SK-N-SH (cell line): ENCODE measurements around the gene SLC6A17. TPM values are rescaled to one million over a fixed set of nuclear protein-coding genes. Genes with fewer than 3 reads are reported as not detected.

Experiments
- CTCF ChIA-PET: fragments of 300-600, 350-600 bp; formaldehyde crosslinking; extraction: SDS; loops from one replicate; lab custom pipeline; 2021; lab: Yijun Ruan, JAX
- POLR2A ChIA-PET: fragments of 350-600 bp; sonication (Branson Sonifier 250); formaldehyde crosslinking; extraction: SDS; loops from one replicate; lab custom pipeline; 2020; ENCODE audit warnings: antibody characterized with exemption, inconsistent platforms; lab: Yijun Ruan, JAX
- DNase-seq: peaks from one replicate; pipeline ENCODE4 v3.0.0; 2012
- H2AFZ ChIP-seq: fragments of 200-600 bp; sonication (generic); 2 replicates; pipeline ENCODE4 v1.8.1; 2016; ENCODE audit warnings: antibody characterized with exemption, mild to moderate bottlenecking, low read depth
- H3F3A ChIP-seq: fragments of 200-600 bp; sonication (generic); replicated peaks from 2 replicates; pipeline ENCODE3; 2016; ENCODE audit warnings: antibody characterized with exemption, mild to moderate bottlenecking; ENCODE audit not compliant: insufficient read depth
- H3K27ac ChIP-seq, 2 experiments: fragments of 200-500 bp in 1 of 2; fragments of 200-600 bp in 1 of 2; sonication (Bioruptor generic) in 1 of 2; sonication (generic), shearing (Covaris generic) in 1 of 2; 2 replicates each; pipeline versions ENCODE4 v1.5.1 to v1.6.1; 2014 to 2016; ENCODE audit warnings: low read depth in 2 of 2, inconsistent platforms in 1 of 2, low read length in 1 of 2, mild to moderate bottlenecking in 1 of 2, mixed read lengths in 1 of 2
- H3K27me3 ChIP-seq: fragments of 200-600 bp; sonication (generic), shearing (Covaris generic); 2 replicates; pipeline ENCODE4 v1.6.1; 2016; ENCODE audit warnings: mixed run types; ENCODE audit not compliant: insufficient read depth
- H3K36me3 ChIP-seq, 2 experiments: fragments of 200-500 bp in 1 of 2; fragments of 200-600 bp in 1 of 2; sonication (Bioruptor generic) in 1 of 2; sonication (generic) in 1 of 2; replicated peaks in 1 of 2; 2 replicates each; pipeline versions ENCODE3 to v1.5.1; 2014 to 2016; ENCODE audit warnings: low read length in 1 of 2, mild to moderate bottlenecking in 1 of 2; ENCODE audit not compliant: insufficient read depth in 2 of 2, control insufficient read depth in 1 of 2
- H3K4me1 ChIP-seq, 2 experiments: fragments of 200-500 bp in 1 of 2; fragments of 200-600 bp in 1 of 2; sonication (Bioruptor generic) in 1 of 2; sonication (generic), shearing (Covaris generic) in 1 of 2; 2 replicates each; pipeline versions ENCODE4 v1.5.1 to v1.6.1; 2014 to 2016; ENCODE audit warnings: low read depth in 1 of 2, low read length in 1 of 2, mixed run types in 1 of 2; ENCODE audit not compliant: insufficient read depth in 2 of 2, control insufficient read depth in 1 of 2
- H3K4me2 ChIP-seq: fragments of 200-600 bp; sonication (generic), shearing (Covaris generic); 2 replicates; pipeline ENCODE4 v1.6.1; 2017; ENCODE audit warnings: mixed run types
- H3K4me3 ChIP-seq, 2 experiments: fragments of 200-500 bp in 1 of 2; fragments of 200-600 bp in 1 of 2; sonication (Bioruptor generic) in 1 of 2; sonication (generic), shearing (Covaris generic) in 1 of 2; 2 replicates each; pipeline versions ENCODE4 v1.5.1 to v1.8.1; 2014 to 2016; ENCODE audit warnings: low read depth in 2 of 2, inconsistent platforms in 1 of 2, low read length in 1 of 2, mild to moderate bottlenecking in 1 of 2, mixed read lengths in 1 of 2, moderate library complexity in 1 of 2
- H3K79me2 ChIP-seq: fragments of 200-600 bp; sonication (generic); 2 replicates; pipeline ENCODE4 v1.8.1; 2017; ENCODE audit warnings: mild to moderate bottlenecking; ENCODE audit not compliant: insufficient read depth
- H3K9ac ChIP-seq: fragments of 200-600 bp; sonication (generic); 2 replicates; pipeline ENCODE4 v1.6.1; 2017; ENCODE audit warnings: mixed run types
- H3K9me2 ChIP-seq: fragments of 200-600 bp; sonication (generic); 2 replicates; pipeline ENCODE4 v1.6.1; 2017; ENCODE audit warnings: mixed run types
- H3K9me3 ChIP-seq: fragments of 200-600 bp; sonication (generic); 2 replicates; pipeline ENCODE4 v1.6.1; 2017; ENCODE audit warnings: mixed run types, mild to moderate bottlenecking, moderate library complexity
- H4K20me1 ChIP-seq: fragments of 200-600 bp; sonication (generic); 2 replicates; pipeline ENCODE4 v1.6.1; 2017; ENCODE audit warnings: mild to moderate bottlenecking, mixed run types; ENCODE audit not compliant: insufficient read depth
- FOSL2 ChIP-seq: IDR thresholded peaks from 2 replicates; pipeline ENCODE4 v1.4.0; 2012; ENCODE audit warnings: low read depth, mild to moderate bottlenecking, moderate library complexity, borderline replicate concordance
- FOXM1 ChIP-seq: IDR thresholded peaks from 2 replicates; pipeline ENCODE4 v1.4.0; 2012; ENCODE audit warnings: low read depth, mild to moderate bottlenecking
- GABPA ChIP-seq: IDR thresholded peaks from 2 replicates; pipeline ENCODE4 v1.4.0; 2012; ENCODE audit warnings: low read depth, mild to moderate bottlenecking
- MEF2A ChIP-seq: IDR thresholded peaks from 2 replicates; pipeline ENCODE4 v1.4.0; 2012; ENCODE audit warnings: low read depth, borderline replicate concordance
- NFIC ChIP-seq: IDR thresholded peaks from 2 replicates; pipeline ENCODE4 v1.4.0; 2012; ENCODE audit warnings: borderline replicate concordance
- NRF1 ChIP-seq: IDR thresholded peaks from 2 replicates; pipeline ENCODE4 v1.6.1; 2012; ENCODE audit warnings: low read depth, mild to moderate bottlenecking, low read length
- REST ChIP-seq: IDR thresholded peaks from 2 replicates; pipeline ENCODE4 v1.6.1; 2012; ENCODE audit warnings: mild to moderate bottlenecking, low read depth, low read length, moderate library complexity
- YY1 ChIP-seq: IDR thresholded peaks from 2 replicates; pipeline ENCODE4 v1.4.0; 2012; ENCODE audit warnings: low read depth, mild to moderate bottlenecking
- WGBS: methylation state at CpG from one replicate; pipeline ENCODE4 v1.1.6; 2017; ENCODE audit warnings: low lambda C conversion rate; 5-methylcytosine and 5-hydroxymethylcytosine counted together
- polyA plus RNA-seq, 3 experiments: library from polyadenylated mRNA; depleted of rRNA; stranded (reverse); fragments of >200 nt; gene quantifications; 2 replicates each; pipeline ENCODE4 v1.2.3, GENCODE V29; 2012
- TF ChIP-seq, protein P1 (sequence below): fragments of 150-350 bp; IDR thresholded peaks from 2 replicates; pipeline ENCODE4 v1.6.1; 2016; ENCODE audit warnings: mild to moderate bottlenecking, low read depth, low read length
- TF ChIP-seq, protein P2 (sequence below): fragments of 200-600 bp; sonication (generic); IDR thresholded peaks from 2 replicates; pipeline ENCODE4 v1.6.1; 2017; ENCODE audit warnings: antibody characterized with exemption, mild to moderate bottlenecking, moderate library complexity
- TF ChIP-seq, protein P3 (sequence below): IDR thresholded peaks from 2 replicates; pipeline ENCODE4 v1.4.0; 2012; ENCODE audit warnings: low read depth, borderline replicate concordance

The SLC6A17 gene
- polyA plus RNA-seq, 1 of the 3 experiments (the other 2 are of a cell fraction), result 0.67 TPM

- TF ChIP-seq REST, result no peak
- TF ChIP-seq, protein P1, sequence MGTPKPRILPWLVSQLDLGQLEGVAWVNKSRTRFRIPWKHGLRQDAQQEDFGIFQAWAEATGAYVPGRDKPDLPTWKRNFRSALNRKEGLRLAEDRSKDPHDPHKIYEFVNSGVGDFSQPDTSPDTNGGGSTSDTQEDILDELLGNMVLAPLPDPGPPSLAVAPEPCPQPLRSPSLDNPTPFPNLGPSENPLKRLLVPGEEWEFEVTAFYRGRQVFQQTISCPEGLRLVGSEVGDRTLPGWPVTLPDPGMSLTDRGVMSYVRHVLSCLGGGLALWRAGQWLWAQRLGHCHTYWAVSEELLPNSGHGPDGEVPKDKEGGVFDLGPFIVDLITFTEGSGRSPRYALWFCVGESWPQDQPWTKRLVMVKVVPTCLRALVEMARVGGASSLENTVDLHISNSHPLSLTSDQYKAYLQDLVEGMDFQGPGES, result no peak
- no peak for TF ChIP-seq FOXM1
- TF ChIP-seq, protein P2, sequence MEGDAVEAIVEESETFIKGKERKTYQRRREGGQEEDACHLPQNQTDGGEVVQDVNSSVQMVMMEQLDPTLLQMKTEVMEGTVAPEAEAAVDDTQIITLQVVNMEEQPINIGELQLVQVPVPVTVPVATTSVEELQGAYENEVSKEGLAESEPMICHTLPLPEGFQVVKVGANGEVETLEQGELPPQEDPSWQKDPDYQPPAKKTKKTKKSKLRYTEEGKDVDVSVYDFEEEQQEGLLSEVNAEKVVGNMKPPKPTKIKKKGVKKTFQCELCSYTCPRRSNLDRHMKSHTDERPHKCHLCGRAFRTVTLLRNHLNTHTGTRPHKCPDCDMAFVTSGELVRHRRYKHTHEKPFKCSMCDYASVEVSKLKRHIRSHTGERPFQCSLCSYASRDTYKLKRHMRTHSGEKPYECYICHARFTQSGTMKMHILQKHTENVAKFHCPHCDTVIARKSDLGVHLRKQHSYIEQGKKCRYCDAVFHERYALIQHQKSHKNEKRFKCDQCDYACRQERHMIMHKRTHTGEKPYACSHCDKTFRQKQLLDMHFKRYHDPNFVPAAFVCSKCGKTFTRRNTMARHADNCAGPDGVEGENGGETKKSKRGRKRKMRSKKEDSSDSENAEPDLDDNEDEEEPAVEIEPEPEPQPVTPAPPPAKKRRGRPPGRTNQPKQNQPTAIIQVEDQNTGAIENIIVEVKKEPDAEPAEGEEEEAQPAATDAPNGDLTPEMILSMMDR, result no peak
- no peak for TF ChIP-seq FOSL2
- TF ChIP-seq GABPA, result no peak
- no peaks in the 10 kb centered on the region for H4K20me1 ChIP-seq
- H3K27ac ChIP-seq, result no peak overlapping the region
- no peaks in the 10 kb centered on the region for H3K9me3 ChIP-seq
- no peak for DNase-seq
- no peak overlapping the region for H3K9ac ChIP-seq
- no peaks in the 10 kb centered on the region for H3K36me3 ChIP-seq
- no peak overlapping the region for H3K4me3 ChIP-seq
- ChIA-PET CTCF (interaction anchor here (0.8 to 4.4 kb wide), 5 partner anchors 10 to 71 kb away, joined by 3 to 19 read pairs (median 7); no protein-coding TSS in a partner anchor), POLR2A (no interaction called here)
- peaks cover 0 to 15% of the 10 kb centered on the region in 2 experiments; a peak in 1 of 4 replicates for H3K4me1 ChIP-seq
- H2AFZ ChIP-seq, result no peak overlapping the region
- 17% methylated on average over 2 of the region's 2 CpGs for WGBS
- no peaks in the 10 kb centered on the region for H3K27me3 ChIP-seq
- H3K9me2 ChIP-seq, result no peaks in the 10 kb centered on the region
- H3F3A ChIP-seq, result no peaks in the 10 kb centered on the region
- H3K79me2 ChIP-seq, result no peaks in the 10 kb centered on the region
- no peak overlapping the region for H3K4me2 ChIP-seq
Observed at GRCh38 chr1:110241516-110241915, 91.2 kb downstream of the SLC6A17 start.

- ChIA-PET POLR2A (no interaction called here), CTCF (interaction anchor here (1.9 to 4.4 kb wide), 2 partner anchors 34 to 71 kb away, joined by 7 to 19 read pairs; no protein-coding TSS in a partner anchor)
- Histone ChIP-seq H3K4me1 (peaks cover 0 to 15% of the 10 kb centered on the region in 2 experiments; a peak in 1 of 4 replicates), H3K27ac (no peak overlapping the region), H4K20me1 (no peaks in the 10 kb centered on the region), H3K4me2 (no peak overlapping the region), H2AFZ (no peak overlapping the region), H3K9ac (no peak overlapping the region), H3K79me2 (no peaks in the 10 kb centered on the region), H3K9me2 (no peaks in the 10 kb centered on the region), H3F3A (no peaks in the 10 kb centered on the region), H3K27me3 (no peaks in the 10 kb centered on the region), H3K36me3 (no peaks in the 10 kb centered on the region), H3K4me3 (no peak overlapping the region), H3K9me3 (no peaks in the 10 kb centered on the region)
- WGBS, result 66% methylated on average over 4 of the region's 4 CpGs
- TF ChIP-seq, protein P1, result no peak
- TF ChIP-seq MEF2A, result no peak
- TF ChIP-seq, protein P3, sequence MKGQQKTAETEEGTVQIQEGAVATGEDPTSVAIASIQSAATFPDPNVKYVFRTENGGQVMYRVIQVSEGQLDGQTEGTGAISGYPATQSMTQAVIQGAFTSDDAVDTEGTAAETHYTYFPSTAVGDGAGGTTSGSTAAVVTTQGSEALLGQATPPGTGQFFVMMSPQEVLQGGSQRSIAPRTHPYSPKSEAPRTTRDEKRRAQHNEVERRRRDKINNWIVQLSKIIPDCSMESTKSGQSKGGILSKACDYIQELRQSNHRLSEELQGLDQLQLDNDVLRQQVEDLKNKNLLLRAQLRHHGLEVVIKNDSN, result no peak
- TF ChIP-seq YY1, result no peak
- no peak for TF ChIP-seq NFIC
- no peak for TF ChIP-seq GABPA
- no peak for TF ChIP-seq NRF1
- DNase-seq, result no peak
Observed at GRCh38 chr1:110242062-110242461, 91.8 kb downstream of the SLC6A17 start.
